HG02623 (cell line): ENCODE measurements around the gene ARRB2.

ENCODE experiments used
- ATAC-seq: cut with Tn5 transposase; IDR thresholded peaks from one replicate; pipeline ENCODE4 v1.9.1; 2021; ENCODE audit warnings: moderate library complexity; ENCODE audit not compliant: unreplicated experiment

Gene ARRB2

GRCh38 chr17:4722678-4723240 lies 12.3 kb downstream of the ARRB2 start:
- ATAC-seq = no peak

GRCh38 chr17:4724650-4725049 lies 14.2 kb downstream of the ARRB2 start:
- ATAC-seq = no peak

GRCh38 chr17:4725646-4726310 lies 15.3 kb downstream of the ARRB2 start:
- no peak for ATAC-seq

GRCh38 chr17:4728124-4728523 lies 17.7 kb downstream of the ARRB2 start:
- ATAC-seq = no peak

GRCh38 chr17:4733073-4733531 lies 22.7 kb downstream of the ARRB2 start:
- ATAC-seq = no peak

GRCh38 chr17:4734857-4735475 lies 24.5 kb downstream of the ARRB2 start:
- no peak for ATAC-seq

- no peak for ATAC-seq
These were observed 25.6 kb downstream of the ARRB2 start for GRCh38 chr17:4735876-4736651.

GRCh38 chr17:4738136-4739121 lies 28.0 kb downstream of the ARRB2 start:
- ATAC-seq = no peak

- ATAC-seq = no peak
These were observed 28.9 kb downstream of the ARRB2 start, which contains the start of the genes CXCL16 and ZMYND15 for GRCh38 chr17:4739122-4740024. CXCL16 (minus strand) TSS chr17:4739928; CDS start chr17:4739339, 589 bp downstream. ZMYND15 (plus strand) TSS chr17:4739833; CDS start chr17:4740549, 716 bp downstream.

- ATAC-seq = no peak
These were observed 29.6 kb downstream of the ARRB2 start for GRCh38 chr17:4740025-4740351.

GRCh38 chr17:4740584-4740983 lies 30.2 kb downstream of the ARRB2 start:
- ATAC-seq = no peak

- ATAC-seq = no peak
These were observed 31.1 kb downstream of the ARRB2 start for GRCh38 chr17:4741544-4741943.

GRCh38 chr17:4742133-4742532 lies 31.7 kb downstream of the ARRB2 start:
- ATAC-seq = no peak

- no peak for ATAC-seq
These were observed 32.2 kb downstream of the ARRB2 start for GRCh38 chr17:4742629-4743028.

- ATAC-seq = no peak
These were observed 32.8 kb downstream of the ARRB2 start for GRCh38 chr17:4743216-4743615.

- no peak for ATAC-seq
These were observed 33.5 kb downstream of the ARRB2 start for GRCh38 chr17:4743898-4744297.

GRCh38 chr17:4744999-4745969 lies 34.9 kb downstream of the ARRB2 start:
- ATAC-seq = no peak

GRCh38 chr17:4747847-4748246 lies 37.4 kb downstream of the ARRB2 start:
- no peak for ATAC-seq
